ENCODE results near the gene C2CD4D. TPM values are rescaled to one million over a fixed set of nuclear protein-coding genes. Genes with fewer than 3 reads are reported as not detected.

The C2CD4D gene
- total RNA-seq, 4 donors from 2014 or later: 1.4 to 4.2 (median 2.3) TPM

GRCh38 chr1:151835596-151835995, 4.0 kb downstream of the C2CD4D start:
- intact Hi-C loops (cut with DNase I; ENCODE audit: low total_unique reads): loop anchor here (10.0 kb wide), 1 partner anchor 301 kb away; no protein-coding TSS in a partner anchor

GRCh38 chr1:151834239-151834638, 5.4 kb downstream of the C2CD4D start:
- TF ChIP-seq, protein P1, sequence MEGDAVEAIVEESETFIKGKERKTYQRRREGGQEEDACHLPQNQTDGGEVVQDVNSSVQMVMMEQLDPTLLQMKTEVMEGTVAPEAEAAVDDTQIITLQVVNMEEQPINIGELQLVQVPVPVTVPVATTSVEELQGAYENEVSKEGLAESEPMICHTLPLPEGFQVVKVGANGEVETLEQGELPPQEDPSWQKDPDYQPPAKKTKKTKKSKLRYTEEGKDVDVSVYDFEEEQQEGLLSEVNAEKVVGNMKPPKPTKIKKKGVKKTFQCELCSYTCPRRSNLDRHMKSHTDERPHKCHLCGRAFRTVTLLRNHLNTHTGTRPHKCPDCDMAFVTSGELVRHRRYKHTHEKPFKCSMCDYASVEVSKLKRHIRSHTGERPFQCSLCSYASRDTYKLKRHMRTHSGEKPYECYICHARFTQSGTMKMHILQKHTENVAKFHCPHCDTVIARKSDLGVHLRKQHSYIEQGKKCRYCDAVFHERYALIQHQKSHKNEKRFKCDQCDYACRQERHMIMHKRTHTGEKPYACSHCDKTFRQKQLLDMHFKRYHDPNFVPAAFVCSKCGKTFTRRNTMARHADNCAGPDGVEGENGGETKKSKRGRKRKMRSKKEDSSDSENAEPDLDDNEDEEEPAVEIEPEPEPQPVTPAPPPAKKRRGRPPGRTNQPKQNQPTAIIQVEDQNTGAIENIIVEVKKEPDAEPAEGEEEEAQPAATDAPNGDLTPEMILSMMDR (IDR thresholded peaks at IDR 0.05): no peak
- TF ChIP-seq POLR2A (IDR thresholded peaks at IDR 0.05): no peak
- no peak overlapping the region for H3K4me3 ChIP-seq (ENCODE audit: low read depth, poor library complexity, severe bottlenecking)
- WGBS, 2 donors: 74 to 84% methylated on average over 2 to 3 of the region's 3 CpGs
- intact Hi-C loops (cut with DNase I; ENCODE audit: low total_unique reads): loop anchor here (10.0 kb wide), 1 partner anchor 299 kb away; no protein-coding TSS in a partner anchor
- DNase-seq (ENCODE audit: low spot score in 2 of 2): no peak

More at GRCh38 chr1:151835596-151835995, 4.0 kb downstream of the C2CD4D start:
- H3K4me3 ChIP-seq (ENCODE audit: low read depth, poor library complexity, severe bottlenecking): no peak overlapping the region
- no peak for TF ChIP-seq POLR2A (IDR thresholded peaks at IDR 0.05)
- TF ChIP-seq, protein P1 (IDR thresholded peaks at IDR 0.05): no peak
- no peak for DNase-seq (ENCODE audit: low spot score in 2 of 2)
- WGBS, 2 donors: 94 to 96% methylated on average over 7 of the region's 7 CpGs

DNA sequence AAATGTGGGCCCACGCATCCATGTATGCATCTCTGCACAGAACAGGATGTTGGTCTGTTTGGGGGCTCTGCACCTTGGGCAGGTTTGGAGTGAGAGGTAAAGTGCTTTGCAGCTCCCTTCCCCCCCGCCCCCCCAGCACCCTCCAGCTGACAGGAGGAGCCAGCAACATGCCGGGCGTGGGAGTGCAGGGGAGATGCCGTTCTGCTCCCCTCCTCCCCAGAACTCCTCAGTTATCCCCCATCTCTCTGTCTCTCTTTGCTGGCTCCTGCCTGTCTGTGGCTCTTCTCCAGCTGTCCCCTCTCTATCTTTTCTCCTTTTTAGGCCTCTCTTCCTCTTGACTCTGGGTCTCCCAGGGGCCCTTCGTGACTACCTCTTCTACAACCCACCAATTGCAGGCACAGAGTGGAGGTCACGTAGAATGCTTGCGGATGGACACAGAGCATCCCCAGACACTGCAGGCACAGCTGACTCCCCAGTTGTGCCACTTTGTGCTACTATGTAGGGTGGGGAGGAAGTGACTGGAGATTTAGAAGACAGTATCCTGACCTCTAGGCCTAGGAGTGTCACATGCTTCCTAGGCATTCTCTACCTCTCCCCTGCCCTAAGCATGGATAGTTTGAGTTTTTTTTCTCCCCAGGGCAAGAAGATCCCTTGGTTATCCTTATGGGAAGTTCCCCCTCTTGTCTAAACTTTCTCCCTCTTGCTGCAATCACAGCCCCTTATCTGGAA, 6.3 kb downstream of the C2CD4D start:
- WGBS, 2 donors: 73 to 82% methylated on average over 8 of the region's 8 CpGs
- H3K4me3 ChIP-seq (ENCODE audit: low read depth, poor library complexity, severe bottlenecking): no peak overlapping the region
- DNase-seq (ENCODE audit: low spot score in 2 of 2): no peak
- no peak for TF ChIP-seq POLR2A (IDR thresholded peaks at IDR 0.05)
- TF ChIP-seq, protein P1 (IDR thresholded peaks at IDR 0.05): no peak
- intact Hi-C loops (cut with DNase I; ENCODE audit: low total_unique reads): loop anchor here (10.0 kb wide), 1 partner anchor 299 kb away; no protein-coding TSS in a partner anchor

DNA sequence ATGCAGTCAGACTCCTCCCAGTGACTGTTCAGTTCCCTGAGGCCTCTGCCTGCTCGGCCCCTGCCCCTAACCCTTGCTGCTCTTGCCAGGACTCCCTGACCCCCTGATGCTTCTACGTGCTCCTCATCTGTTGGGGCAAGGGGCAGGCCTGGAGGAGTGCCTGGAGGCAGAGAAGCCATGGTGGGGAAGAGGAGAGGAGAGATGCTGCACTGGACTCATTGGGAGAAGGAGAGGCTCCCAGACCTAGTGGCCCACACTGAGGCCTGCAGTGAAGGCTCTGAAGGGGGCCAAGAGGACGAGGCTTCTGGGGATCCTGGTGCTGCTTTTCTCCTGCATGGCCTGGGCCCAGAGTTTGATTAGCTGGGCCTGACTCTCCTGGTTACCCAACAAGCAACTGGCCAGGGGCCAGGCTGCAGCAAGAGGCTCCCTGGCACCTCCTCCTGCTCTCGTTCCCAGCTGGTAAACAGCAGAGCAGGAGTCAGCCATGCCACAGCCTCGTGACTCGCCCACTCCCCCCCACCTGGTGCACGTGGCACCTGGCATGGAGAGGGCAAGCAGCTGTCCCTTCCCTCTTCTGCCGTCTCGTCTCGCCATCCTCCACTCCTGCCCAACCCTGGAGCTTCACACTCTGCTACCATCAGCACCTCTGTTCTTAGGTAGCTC, 7.2 kb downstream of the C2CD4D start:
- TF ChIP-seq, protein P1 (IDR thresholded peaks at IDR 0.05): no peak
- no peak for TF ChIP-seq POLR2A (IDR thresholded peaks at IDR 0.05)
- peak; percentile 73 to 94 for DNase-seq (ENCODE audit: low spot score in 2 of 2)
- H3K4me3 ChIP-seq (ENCODE audit: low read depth, poor library complexity, severe bottlenecking): no peak overlapping the region
- 32 to 36% methylated on average over 10 of the region's 10 CpGs for WGBS, 2 donors
- intact Hi-C loops (cut with DNase I; ENCODE audit: low total_unique reads): loop anchor here (10.0 kb wide), 1 partner anchor 298 kb away; no protein-coding TSS in a partner anchor

DNA sequence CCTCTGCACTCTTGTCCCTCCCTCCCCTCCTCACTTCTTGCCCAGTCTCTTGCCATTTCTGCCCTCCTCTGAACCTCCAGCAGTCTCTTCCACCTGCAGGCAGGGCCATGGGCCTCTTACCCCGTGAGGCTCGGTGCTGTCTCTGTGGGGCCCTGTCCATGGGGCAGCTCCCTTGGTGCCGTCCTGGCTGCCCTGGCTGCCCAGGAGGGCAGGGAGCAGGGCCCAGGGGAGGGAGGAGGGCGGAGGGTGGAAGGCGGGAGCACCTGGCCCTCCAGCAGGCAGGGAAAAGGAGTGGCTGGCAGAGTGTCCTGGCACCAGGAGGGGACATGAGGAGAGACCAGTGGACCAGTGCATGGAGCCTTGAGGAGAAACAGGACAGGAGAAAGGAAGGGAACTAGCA, 8.0 kb downstream of the C2CD4D start, which contains the start of gene RORC:
Gene RORC, minus strand, starts transcription at position 198 of the 400 bp plus-strand sequence. Its CDS starts 38 bp downstream, at position 160.
- whole genome bisulfite sequencing, 2 donors: 47 to 48% methylated on average over 5 of the region's 5 CpGs
- no peak for DNase-seq (ENCODE audit: low spot score in 2 of 2)
- peak within 1 kb of the TSS; percentile 22 for H3K4me3 ChIP-seq (ENCODE audit: low read depth, poor library complexity, severe bottlenecking)
- TF ChIP-seq POLR2A (IDR thresholded peaks at IDR 0.05): no peak
- TF ChIP-seq, protein P1 (IDR thresholded peaks at IDR 0.05): no peak
- intact Hi-C loops (cut with DNase I; ENCODE audit: low total_unique reads): loop anchor here (10.0 kb wide), 1 partner anchor 297 kb away; no protein-coding TSS in a partner anchor
